Iris pigment epithelial cell (primary cell): Measurements from ENCODE around the gene RAB6A.

Experiments
- DNase-seq: peaks from one replicate; pipeline ENCODE4 v3.0.0-alpha.2; 2011; ENCODE audit warnings: low read depth

Gene RAB6A

GRCh38 chr11:73653996-73654395, 106.9 kb downstream of the RAB6A start:
- no peak for DNase-seq

- no peak for DNase-seq
Observed at GRCh38 chr11:73652856-73653559, 107.9 kb downstream of the RAB6A start.

- DNase-seq, result no peak
Observed at GRCh38 chr11:73652046-73652730, 108.7 kb downstream of the RAB6A start.

- no peak for DNase-seq
Observed at GRCh38 chr11:73651661-73652045, 109.2 kb downstream of the RAB6A start.

- no peak for DNase-seq
Observed at GRCh38 chr11:73651252-73651651, 109.6 kb downstream of the RAB6A start.

GRCh38 chr11:73650400-73650799, 110.5 kb downstream of the RAB6A start:
- DNase-seq, result no peak

- DNase-seq, result no peak
Observed at GRCh38 chr11:73649206-73649605, 111.7 kb downstream of the RAB6A start.

GRCh38 chr11:73648571-73649046, 112.3 kb downstream of the RAB6A start:
- DNase-seq, result no peak

- DNase-seq, result no peak
Observed at GRCh38 chr11:73648121-73648520, 112.8 kb downstream of the RAB6A start.

GRCh38 chr11:73647459-73648100, 113.3 kb downstream of the RAB6A start:
- DNase-seq, result peak; percentile 81

- no peak for DNase-seq
Observed at GRCh38 chr11:73645972-73646631, 114.8 kb downstream of the RAB6A start, which contains the start of gene PLEKHB1. Gene PLEKHB1, plus strand, starts transcription at chr11:73646581. Its CDS starts 28 bp downstream, at chr11:73646609.

- DNase-seq, result no peak
Observed at GRCh38 chr11:73645121-73645969, 115.5 kb downstream of the RAB6A start.

- no peak for DNase-seq
Observed at GRCh38 chr11:73641668-73642067, 119.2 kb downstream of the RAB6A start.

GRCh38 chr11:73640592-73640991, 120.3 kb downstream of the RAB6A start:
- DNase-seq, result no peak

- no peak for DNase-seq
Observed at GRCh38 chr11:73637012-73637411, 123.9 kb downstream of the RAB6A start.

- no peak for DNase-seq
Observed at GRCh38 chr11:73636249-73636648, 124.6 kb downstream of the RAB6A start.

GRCh38 chr11:73635721-73636120, 125.2 kb downstream of the RAB6A start:
- DNase-seq, result no peak

- DNase-seq, result no peak
Observed at GRCh38 chr11:73633999-73634398, 126.9 kb downstream of the RAB6A start.

GRCh38 chr11:73632996-73633395, 127.9 kb downstream of the RAB6A start:
- DNase-seq, result no peak

GRCh38 chr11:73629907-73630306, 131.0 kb downstream of the RAB6A start:
- no peak for DNase-seq

- DNase-seq, result peak; percentile 64
Observed at GRCh38 chr11:73625696-73626318, 135.1 kb downstream of the RAB6A start.
